ENCODE data around the gene TRIO.

Gene TRIO

DNA sequence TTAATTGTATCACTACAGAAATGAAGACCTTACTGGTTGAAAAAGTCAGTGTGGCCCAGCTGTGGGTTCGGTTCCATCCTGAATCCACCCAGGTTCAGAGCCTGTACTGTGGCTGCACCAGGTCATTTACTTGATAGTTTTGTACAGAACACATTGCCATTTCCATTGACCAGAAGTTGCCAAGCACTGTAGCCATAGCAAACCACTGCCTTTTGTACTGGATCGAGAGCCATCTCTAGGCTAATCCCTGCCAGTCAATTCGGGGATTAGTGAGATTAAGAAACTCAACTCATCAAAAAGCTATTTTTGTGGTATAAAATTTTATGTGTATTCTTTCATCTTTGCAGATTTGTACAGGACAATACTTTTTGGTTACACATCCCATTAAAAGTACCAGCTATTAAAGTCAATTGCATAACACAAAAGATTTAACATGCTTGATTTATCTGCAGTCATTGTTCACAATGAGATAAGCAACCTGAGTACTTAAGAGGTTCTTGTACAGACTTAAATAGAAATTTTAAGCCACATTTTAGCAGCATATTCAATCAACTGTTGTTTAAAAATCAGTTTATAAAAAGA, 329.9 kb downstream of the TRIO start:
- no peak overlapping the region for H3K4me3 ChIP-seq (ENCODE audit: control insufficient read depth, low read depth, low read length)
- TF ChIP-seq, protein P1, sequence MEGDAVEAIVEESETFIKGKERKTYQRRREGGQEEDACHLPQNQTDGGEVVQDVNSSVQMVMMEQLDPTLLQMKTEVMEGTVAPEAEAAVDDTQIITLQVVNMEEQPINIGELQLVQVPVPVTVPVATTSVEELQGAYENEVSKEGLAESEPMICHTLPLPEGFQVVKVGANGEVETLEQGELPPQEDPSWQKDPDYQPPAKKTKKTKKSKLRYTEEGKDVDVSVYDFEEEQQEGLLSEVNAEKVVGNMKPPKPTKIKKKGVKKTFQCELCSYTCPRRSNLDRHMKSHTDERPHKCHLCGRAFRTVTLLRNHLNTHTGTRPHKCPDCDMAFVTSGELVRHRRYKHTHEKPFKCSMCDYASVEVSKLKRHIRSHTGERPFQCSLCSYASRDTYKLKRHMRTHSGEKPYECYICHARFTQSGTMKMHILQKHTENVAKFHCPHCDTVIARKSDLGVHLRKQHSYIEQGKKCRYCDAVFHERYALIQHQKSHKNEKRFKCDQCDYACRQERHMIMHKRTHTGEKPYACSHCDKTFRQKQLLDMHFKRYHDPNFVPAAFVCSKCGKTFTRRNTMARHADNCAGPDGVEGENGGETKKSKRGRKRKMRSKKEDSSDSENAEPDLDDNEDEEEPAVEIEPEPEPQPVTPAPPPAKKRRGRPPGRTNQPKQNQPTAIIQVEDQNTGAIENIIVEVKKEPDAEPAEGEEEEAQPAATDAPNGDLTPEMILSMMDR (conservative IDR thresholded peaks at IDR 0.05; ENCODE audit: control insufficient read depth, insufficient read depth, low read depth, low read length), result no peak
- no peak for DNase-seq (ENCODE audit: low read depth)

GRCh38 chr5:14475045-14475444, 331.9 kb downstream of the TRIO start:
- no peak overlapping the region for H3K4me3 ChIP-seq (ENCODE audit: control insufficient read depth, low read depth, low read length)
- TF ChIP-seq, protein P1 (conservative IDR thresholded peaks at IDR 0.05; ENCODE audit: control insufficient read depth, insufficient read depth, low read depth, low read length), result no peak
- no peak for DNase-seq (ENCODE audit: low read depth)

GRCh38 chr5:14476786-14477435, 333.8 kb downstream of the TRIO start:
- H3K4me3 ChIP-seq (ENCODE audit: control insufficient read depth, low read depth, low read length), result no peak overlapping the region
- TF ChIP-seq, protein P1 (conservative IDR thresholded peaks at IDR 0.05; ENCODE audit: control insufficient read depth, insufficient read depth, low read depth, low read length), result no peak
- DNase-seq (ENCODE audit: low read depth), result peak; percentile 85

GRCh38 chr5:14479143-14479696, 336.1 kb downstream of the TRIO start:
- TF ChIP-seq, protein P1 (conservative IDR thresholded peaks at IDR 0.05; ENCODE audit: control insufficient read depth, insufficient read depth, low read depth, low read length), result no peak
- H3K4me3 ChIP-seq (ENCODE audit: control insufficient read depth, low read depth, low read length), result no peak overlapping the region
- no peak for DNase-seq (ENCODE audit: low read depth)

GRCh38 chr5:14481349-14481748, 338.2 kb downstream of the TRIO start:
- no peak overlapping the region for H3K4me3 ChIP-seq (ENCODE audit: control insufficient read depth, low read depth, low read length)
- TF ChIP-seq, protein P1 (conservative IDR thresholded peaks at IDR 0.05; ENCODE audit: control insufficient read depth, insufficient read depth, low read depth, low read length), result no peak
- DNase-seq (ENCODE audit: low read depth), result no peak

- TF ChIP-seq, protein P1 (conservative IDR thresholded peaks at IDR 0.05; ENCODE audit: control insufficient read depth, insufficient read depth, low read depth, low read length), result no peak
- H3K4me3 ChIP-seq (ENCODE audit: control insufficient read depth, low read depth, low read length), result no peak overlapping the region
- DNase-seq (ENCODE audit: low read depth), result no peak
Observed at GRCh38 chr5:14482085-14482484, 338.9 kb downstream of the TRIO start.

All from fibroblast of mammary gland (primary cell).